GM10248 (cell line): ENCODE data around the gene CDX1.

ENCODE experiments used
- CTCF ChIA-PET: fragments of 300-600 bp; sonication (Branson Sonifier 250); formaldehyde crosslinking; extraction: SDS; loops from one replicate; lab custom pipeline; 2021; ENCODE audit warnings: antibody characterized with exemption; lab: Yijun Ruan, JAX
- POLR2A ChIA-PET: fragments of 350-650 bp; sonication (Branson Sonifier 250); formaldehyde crosslinking; extraction: SDS; loops from one replicate; lab custom pipeline; 2020; ENCODE audit warnings: antibody characterized with exemption; lab: Yijun Ruan, JAX
- DNase-seq: peaks from one replicate; pipeline ENCODE4 v3.0.0; 2012; ENCODE audit errors: extremely low spot score
- CTCF ChIP-seq: IDR thresholded peaks from 2 replicates; pipeline ENCODE4 v1.5.1; 2012; ENCODE audit warnings: mild to moderate bottlenecking, low read depth; ENCODE audit errors: extremely low read depth, missing control alignments, control extremely low read depth

The CDX1 gene

GRCh38 chr5:150134198-150134588 lies 32.4 kb upstream of the CDX1 start:
- ChIA-PET POLR2A (no interaction called here), CTCF (interaction anchor here (1.3 to 3.0 kb wide), 3 partner anchors 9 to 84 kb away, joined by 3 to 11 read pairs (median 5); no protein-coding TSS in a partner anchor)
- no peak for TF ChIP-seq CTCF
- no peak for DNase-seq

GRCh38 chr5:150135557-150136304 lies 30.8 kb upstream of the CDX1 start:
- ChIA-PET POLR2A (no interaction called here), CTCF (interaction anchor here (1.1 to 1.9 kb wide), 3 partner anchors 9 to 16 kb away, joined by 3 to 6 read pairs (median 4); no protein-coding TSS in a partner anchor)
- TF ChIP-seq CTCF, result no peak
- DNase-seq, result no peak

- no peak for TF ChIP-seq CTCF
- ChIA-PET CTCF (interaction anchor here (0.9 to 1.9 kb wide), 6 partner anchors 9 to 81 kb away, joined by 3 to 6 read pairs (median 4); no protein-coding TSS in a partner anchor), POLR2A (interaction anchor here (0.6 kb wide), 1 partner anchor 522 kb away, joined by 3 read pairs; no protein-coding TSS in a partner anchor)
- no peak for DNase-seq
These were observed 30.0 kb upstream of the CDX1 start for GRCh38 chr5:150136305-150137167.

GRCh38 chr5:150137168-150137957 lies 29.2 kb upstream of the CDX1 start:
- ChIA-PET CTCF (interaction anchor here (0.9 to 1.9 kb wide), 5 partner anchors 8 to 81 kb away, joined by 3 to 6 read pairs (median 3); no protein-coding TSS in a partner anchor), POLR2A (interaction anchor here (0.6 kb wide), 1 partner anchor 521 kb away, joined by 3 read pairs; no protein-coding TSS in a partner anchor)
- DNase-seq, result no peak
- no peak for TF ChIP-seq CTCF

GRCh38 chr5:150137997-150138396 lies 28.6 kb upstream of the CDX1 start:
- POLR2A ChIA-PET, result no interaction called here
- no peak for DNase-seq
- TF ChIP-seq CTCF, result no peak
- CTCF ChIA-PET, result interaction anchor here (1.2 to 1.3 kb wide), 2 partner anchors 9 to 80 kb away, joined by 3 read pairs; no protein-coding TSS in a partner anchor
